Measurements from ENCODE around the gene CCNG2.

DNA sequence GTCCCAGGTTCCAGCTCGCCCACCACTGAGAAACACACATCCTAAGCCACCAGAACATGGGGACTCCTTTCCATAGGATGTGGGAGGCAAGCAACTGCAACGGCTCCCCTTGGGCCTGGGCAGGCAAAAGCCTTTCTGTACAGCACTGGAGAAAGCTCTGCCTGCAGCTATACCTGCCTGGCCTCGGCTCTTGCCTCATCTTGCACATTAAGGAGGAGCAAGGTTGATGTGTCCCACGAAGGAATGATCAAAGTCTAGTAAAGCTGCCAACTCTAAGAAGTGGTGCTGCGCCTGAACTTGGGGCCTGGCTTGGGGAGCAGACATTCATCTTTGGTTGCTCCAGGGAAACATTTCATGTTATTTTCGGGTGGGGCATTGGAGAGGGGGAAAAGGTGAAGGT, 19.6 kb downstream of the CCNG2 start:
- TF ChIP-seq CTCF (IDR thresholded peaks at IDR 0.05 in 8 of 11, conservative IDR thresholded peaks at IDR 0.05 in 3 of 11) (no peak), POLR2AphosphoS5 (IDR thresholded peaks at IDR 0.05) (no peak)
